Colonic mucosa (tissue), 4 donors: ENCODE measurements around the gene MYD88. TPM values are rescaled to one million over a fixed set of nuclear protein-coding genes. Genes with fewer than 3 reads are reported as not detected.

Experiments used
- DNase-seq: peaks from one replicate; pipeline ENCODE4 v3.0.0-alpha.2; 2020
- H3K27ac ChIP-seq: fragments of 200-600 bp; one replicate; pipeline ENCODE4 v1.8.0; 2021
- H3K27me3 ChIP-seq: fragments of 200-600 bp; one replicate; pipeline ENCODE4 v1.8.0; 2021
- H3K36me3 ChIP-seq: fragments of 200-600 bp; one replicate; pipeline ENCODE4 v1.8.0; 2021
- H3K4me1 ChIP-seq: fragments of 200-600 bp; one replicate; pipeline ENCODE4 v1.8.0; 2021; ENCODE audit warnings: mild to moderate bottlenecking
- H3K4me3 ChIP-seq: fragments of 200-600 bp; one replicate; pipeline ENCODE4 v1.8.0; 2021
- H3K9ac ChIP-seq, 2 donors: one replicate each; pipeline ENCODE4 v1.7.0; 2013; ENCODE audit warnings: control low read depth in 2 of 2, low read depth in 2 of 2, low read length in 2 of 2
- H3K9me3 ChIP-seq: fragments of 200-600 bp; one replicate; pipeline ENCODE4 v1.8.0; 2021
- CTCF ChIP-seq: fragments of 200-600 bp; IDR thresholded peaks from one replicate; pipeline ENCODE4 v1.8.0; 2022; ENCODE audit warnings: antibody characterized with exemption, mild to moderate bottlenecking
- intact Hi-C: fragments of 100-400 bp; cut with DNase I; formaldehyde crosslinking; loops from one replicate; pipeline ENCODE4 v1.14.1; 2022
- total RNA-seq, 2 donors: library from RNA; stranded (reverse); fragmentation: NEBNext Ultra II Directional in 1 of 2; extraction: Animal tissue kit (Norgen Biotek cat#: 25700) in 1 of 2; gene quantifications; one replicate each; pipeline ENCODE4 v1.2.1, GENCODE V29; 2021
- donor health status: healthy.
- donor health status: DM: no; HTN: no; CAD: no.
- donor health status: DM: no; HTN: no; CAD: no.

The MYD88 gene
- total RNA-seq, 2 donors from 2014 or later: 69.5 to 70.4 TPM

- Histone ChIP-seq H3K9ac (no peak overlapping the region), H3K27ac (no peak overlapping the region), H3K9me3 (no peaks in the 10 kb centered on the region), H3K27me3 (no peaks in the 10 kb centered on the region), H3K4me3 (no peak overlapping the region), H3K36me3 (no peaks in the 10 kb centered on the region), H3K4me1 (no peaks in the 10 kb centered on the region)
- intact Hi-C loops: no loop called here
- no peak for DNase-seq
- TF ChIP-seq CTCF: no peak
These were observed 40.8 kb upstream of the MYD88 start for GRCh38 chr3:38097446-38098375.

- Histone ChIP-seq H3K9ac (no peak overlapping the region), H3K27me3 (no peaks in the 10 kb centered on the region), H3K9me3 (no peaks in the 10 kb centered on the region), H3K27ac (no peak overlapping the region), H3K4me3 (no peak overlapping the region), H3K36me3 (no peaks in the 10 kb centered on the region), H3K4me1 (no peaks in the 10 kb centered on the region)
- intact Hi-C loops: no loop called here
- no peak for TF ChIP-seq CTCF
- no peak for DNase-seq
These were observed 40.1 kb upstream of the MYD88 start for GRCh38 chr3:38098376-38098723.

GRCh38 chr3:38099518-38099917 is 38.9 kb upstream of the MYD88 start:
- Histone ChIP-seq H3K9ac (no peak overlapping the region), H3K4me1 (no peaks in the 10 kb centered on the region), H3K9me3 (no peaks in the 10 kb centered on the region), H3K36me3 (no peaks in the 10 kb centered on the region), H3K27ac (no peak overlapping the region), H3K4me3 (no peak overlapping the region), H3K27me3 (no peaks in the 10 kb centered on the region)
- intact Hi-C loops: no loop called here
- no peak for DNase-seq
- TF ChIP-seq CTCF: no peak

GRCh38 chr3:38100498-38100897 is 38.0 kb upstream of the MYD88 start:
- H3K9ac ChIP-seq: no peak overlapping the region
- no peaks in the 10 kb centered on the region for H3K36me3 ChIP-seq
- H3K9me3 ChIP-seq: no peaks in the 10 kb centered on the region
- H3K4me3 ChIP-seq: no peak overlapping the region
- H3K27ac ChIP-seq: no peak overlapping the region
- intact Hi-C loops: no loop called here
- no peaks in the 10 kb centered on the region for H3K4me1 ChIP-seq
- DNase-seq: no peak
- H3K27me3 ChIP-seq: no peaks in the 10 kb centered on the region
- no peak for TF ChIP-seq CTCF

GRCh38 chr3:38101811-38102443 is 36.5 kb upstream of the MYD88 start:
- Histone ChIP-seq H3K36me3 (no peaks in the 10 kb centered on the region), H3K27ac (no peak overlapping the region), H3K9ac (no peak overlapping the region), H3K27me3 (no peaks in the 10 kb centered on the region), H3K4me3 (no peak overlapping the region), H3K4me1 (no peaks in the 10 kb centered on the region), H3K9me3 (no peaks in the 10 kb centered on the region)
- TF ChIP-seq CTCF: no peak
- intact Hi-C loops: no loop called here
- no peak for DNase-seq
